ENCODE measurements around the gene KCNA5. TPM values are rescaled to one million over a fixed set of nuclear protein-coding genes. Genes with fewer than 3 reads are reported as not detected.

KCNA5 gene
- polyA plus RNA-seq, 1 donor (not counting 4 experiments of a cell fraction or from before 2014, with no cell fraction given), result not detected

GRCh38 chr12:5027046-5027821 lies 16.4 kb upstream of the KCNA5 start:
- peaks cover 10% of the 10 kb centered on the region for H3K27me3 ChIP-seq (ENCODE audit: control insufficient read depth, extremely low read depth, insufficient read depth, low read length)
- no peak overlapping the region for H3K9ac ChIP-seq (ENCODE audit: control insufficient read depth, extremely low read depth, insufficient read depth, low read length)
- no peak overlapping the region for H2AFZ ChIP-seq (ENCODE audit: control insufficient read depth, low read length)
- H4K20me1 ChIP-seq (ENCODE audit: control insufficient read depth, extremely low read depth, insufficient read depth, low read length), result no peaks in the 10 kb centered on the region
- no peaks in the 10 kb centered on the region for H3K36me3 ChIP-seq (ENCODE audit: control insufficient read depth in 2 of 2, extremely low read depth in 1 of 2, insufficient read depth in 2 of 2, low read length in 2 of 2)
- no peak for DNase-seq (ENCODE audit: low read depth, low spot score)
- dilution Hi-C loops (cut with MboI; ENCODE audit: extremely low pct_ligation_motif_present, low sequenced_read_pairs), result no loop called here
- no peaks in the 10 kb centered on the region for H3K79me2 ChIP-seq (ENCODE audit: control insufficient read depth, insufficient read depth, low read length)
- no peak overlapping the region for H3K4me2 ChIP-seq (ENCODE audit: control insufficient read depth, extremely low read depth, insufficient read depth, low read depth, low read length)
- no peaks in the 10 kb centered on the region for H3K4me1 ChIP-seq (ENCODE audit: control insufficient read depth, extremely low read depth, insufficient read depth, low read length)
- no peak for FAIRE-seq
- no peaks in the 10 kb centered on the region for H3K9me1 ChIP-seq (ENCODE audit: control insufficient read depth, extremely low read depth, insufficient read depth, low read length)
- TF ChIP-seq CTCF (optimal IDR thresholded peaks at IDR 0.05 in 1 of 3, IDR thresholded peaks at IDR 0.05 in 1 of 3, conservative IDR thresholded peaks at IDR 0.05 in 1 of 3; ENCODE audit: extremely low read depth in 1 of 3, insufficient read depth in 2 of 3, low read length in 3 of 3), result no peak
- TF ChIP-seq EZH2 (IDR thresholded peaks at IDR 0.05; ENCODE audit: low read length), result no peak
- no peaks in the 10 kb centered on the region for H3K9me3 ChIP-seq (ENCODE audit: control insufficient read depth, low read depth, low read length)
- H3K27ac ChIP-seq (ENCODE audit: control insufficient read depth, insufficient read depth, low read length), result no peak overlapping the region
- no peak overlapping the region for H3K4me3 ChIP-seq (ENCODE audit: control insufficient read depth in 2 of 3, extremely low read depth in 1 of 3, insufficient read depth in 2 of 3, low read depth in 1 of 3, low read length in 3 of 3)

- Histone ChIP-seq H3K9me3 (ENCODE audit: control insufficient read depth, low read depth, low read length) (no peaks in the 10 kb centered on the region), H3K4me1 (ENCODE audit: control insufficient read depth, extremely low read depth, insufficient read depth, low read length) (no peaks in the 10 kb centered on the region), H3K9ac (ENCODE audit: control insufficient read depth, extremely low read depth, insufficient read depth, low read length) (no peak overlapping the region), H3K79me2 (ENCODE audit: control insufficient read depth, insufficient read depth, low read length) (no peaks in the 10 kb centered on the region), H3K27me3 (ENCODE audit: control insufficient read depth, extremely low read depth, insufficient read depth, low read length) (peaks cover 2% of the 10 kb centered on the region), H2AFZ (ENCODE audit: control insufficient read depth, low read length) (no peak overlapping the region), H3K4me2 (ENCODE audit: control insufficient read depth, extremely low read depth, insufficient read depth, low read depth, low read length) (no peak overlapping the region), H4K20me1 (ENCODE audit: control insufficient read depth, extremely low read depth, insufficient read depth, low read length) (no peaks in the 10 kb centered on the region), H3K4me3 (ENCODE audit: control insufficient read depth in 2 of 3, extremely low read depth in 1 of 3, insufficient read depth in 2 of 3, low read depth in 1 of 3, low read length in 3 of 3) (no peak overlapping the region), H3K27ac (ENCODE audit: control insufficient read depth, insufficient read depth, low read length) (no peak overlapping the region), H3K36me3 (ENCODE audit: control insufficient read depth in 2 of 2, extremely low read depth in 1 of 2, insufficient read depth in 2 of 2, low read length in 2 of 2) (no peaks in the 10 kb centered on the region), H3K9me1 (ENCODE audit: control insufficient read depth, extremely low read depth, insufficient read depth, low read length) (no peaks in the 10 kb centered on the region)
- dilution Hi-C loops (cut with MboI; ENCODE audit: extremely low pct_ligation_motif_present, low sequenced_read_pairs), result no loop called here
- DNase-seq (ENCODE audit: low read depth, low spot score) (no peak), FAIRE-seq (no peak)
- TF ChIP-seq EZH2 (IDR thresholded peaks at IDR 0.05; ENCODE audit: low read length) (no peak), CTCF (optimal IDR thresholded peaks at IDR 0.05 in 1 of 3, IDR thresholded peaks at IDR 0.05 in 1 of 3, conservative IDR thresholded peaks at IDR 0.05 in 1 of 3; ENCODE audit: extremely low read depth in 1 of 3, insufficient read depth in 2 of 3, low read length in 3 of 3) (no peak)
Observed at GRCh38 chr12:5030066-5030465, 13.6 kb upstream of the KCNA5 start.

Measured in keratinocyte (primary cell).